K562 (cell line): Measurements from ENCODE around the gene GGNBP2. TPM values are rescaled to one million over a fixed set of nuclear protein-coding genes. Genes with fewer than 3 reads are reported as not detected.

Experiments used
- BHLHE40 ChIP-seq: IDR thresholded peaks from 2 replicates; pipeline ENCODE4 v1.6.1; 2011; ENCODE audit warnings: low read length, improper control_type of control experiment
- BRF1 ChIP-seq: IDR thresholded peaks from 3 replicates; pipeline ENCODE4 v1.6.1; 2011; ENCODE audit warnings: borderline replicate concordance, mild to moderate bottlenecking; ENCODE audit not compliant: insufficient read length; ENCODE audit errors: extremely low read depth
- CBFA2T2 ChIP-seq: fragments of 450-650 bp; conservative IDR thresholded peaks from 2 replicates; pipeline ENCODE4 v1.6.1; 2017; ENCODE audit warnings: mild to moderate bottlenecking
- CTBP1 ChIP-seq: fragments of 450-650 bp; IDR thresholded peaks from 2 replicates; pipeline ENCODE4 v1.6.1; 2016; ENCODE audit warnings: borderline replicate concordance
- FOSL1 ChIP-seq: fragments of 200-800 bp; sonication (Bioruptor generic); conservative IDR thresholded peaks from 2 replicates; pipeline ENCODE4 v1.6.1; 2016; ENCODE audit warnings: missing genetic modification characterization, missing compliant biosample characterization
- MAFG ChIP-seq: fragments of 450-650 bp; conservative IDR thresholded peaks from 2 replicates; pipeline ENCODE4 v1.6.1; 2016; ENCODE audit warnings: missing genetic modification characterization, missing compliant biosample characterization
- MTA3 ChIP-seq: fragments of 450-650 bp; formaldehyde crosslinking; IDR thresholded peaks from 2 replicates; pipeline ENCODE4 v1.6.1; 2017; ENCODE audit warnings: mild to moderate bottlenecking, borderline replicate concordance
- PPARD ChIP-seq: fragments of 250-450 bp; sonication (Bioruptor Pico); IDR thresholded peaks from 2 replicates; pipeline ENCODE4 v1.8.0; 2022; ENCODE audit warnings: inconsistent platforms, mild to moderate bottlenecking, moderate library complexity
- RBFOX2 ChIP-seq: fragments of 200-400 bp; formaldehyde crosslinking; IDR thresholded peaks from 2 replicates; pipeline ENCODE4 v1.6.1; 2017; ENCODE audit warnings: low read depth, mild to moderate bottlenecking, low read length, moderate library complexity
- RHOXF2B ChIP-seq: fragments of 250-450 bp; sonication (Bioruptor Pico); conservative IDR thresholded peaks from 2 replicates; pipeline ENCODE4 v1.5.1; 2021
- SMARCE1 ChIP-seq: fragments of 450-650 bp; IDR thresholded peaks from 2 replicates; pipeline ENCODE4 v1.7.1; 2016; ENCODE audit warnings: mild to moderate bottlenecking
- TCF7L2 ChIP-seq: fragments of 150-350 bp; IDR thresholded peaks from 2 replicates; pipeline ENCODE4 v1.6.1; 2016; ENCODE audit warnings: low read depth, mild to moderate bottlenecking, low read length, moderate library complexity
- ZKSCAN3 ChIP-seq: fragments of 250-450 bp; sonication (Bioruptor Pico); IDR thresholded peaks from 2 replicates; pipeline ENCODE4 v1.4.0; 2020
- ZNF561 ChIP-seq: fragments of 450-650 bp; formaldehyde crosslinking; conservative IDR thresholded peaks from 2 replicates; pipeline ENCODE4 v1.4.0; 2020; ENCODE audit warnings: mild to moderate bottlenecking, moderate library complexity
- ZNF76 ChIP-seq: fragments of 250-450 bp; sonication (Bioruptor Pico); IDR thresholded peaks from 2 replicates; pipeline ENCODE4 v1.4.0; 2020; ENCODE audit warnings: mild to moderate bottlenecking, moderate library complexity, borderline replicate concordance
- polyA plus RNA-seq, 8 experiments: library from polyadenylated mRNA; depleted of rRNA in 4 of 8; stranded (reverse) in 5 of 8; unstranded in 3 of 8; fragments of >200 nt; fragmentation: Nextera tagmentation in 2 of 8; fragmentation: Illumina TruSeq in 1 of 8; extraction: Ambion mirVana in 2 of 8; extraction: Trizol in 1 of 8; gene quantifications; 2 replicates each; pipeline versions ENCODE4 v1.2.1 to v1.2.3, GENCODE V29; 2011 to 2014; ENCODE audit warnings: inconsistent platforms in 1 of 8, missing spikeins in 1 of 8
- total RNA-seq, 7 experiments: library from RNA; depleted of rRNA in 6 of 7; stranded (reverse); fragments of >200 nt in 6 of 7; fragmentation: Illumina TruSeq in 2 of 7; extraction: Trizol in 2 of 7; gene quantifications; 2 replicates each; pipeline versions ENCODE4 v1.2.1 to v1.2.3, GENCODE V29; 2011 to 2021; ENCODE audit warnings: low replicate concordance in 1 of 7
- TF ChIP-seq, protein P1 (sequence below): fragments of 250-450 bp; sonication (Bioruptor Pico); IDR thresholded peaks from 2 replicates; pipeline ENCODE4 v1.4.0; 2020; ENCODE audit warnings: borderline replicate concordance
- TF ChIP-seq, protein P2 (sequence below): fragments of 250-450 bp; sonication (Bioruptor Pico); IDR thresholded peaks from 2 replicates; pipeline ENCODE4 v1.9.0; 2021; ENCODE audit warnings: mild to moderate bottlenecking, inconsistent platforms
- TF ChIP-seq, protein P3 (sequence below): sonication (generic); formaldehyde crosslinking; IDR thresholded peaks from 2 replicates; pipeline ENCODE4 v1.8.1; 2022; ENCODE audit warnings: missing genetic modification reagents
- TF ChIP-seq, protein P4 (sequence below), 2 experiments: fragments of 450-650 bp in 1 of 2; IDR thresholded peaks; 2 replicates each; pipeline ENCODE4 v1.6.1; 2011 to 2017; ENCODE audit warnings: low read depth in 2 of 2, antibody characterized with exemption in 1 of 2, borderline replicate concordance in 1 of 2, low read length in 1 of 2, mild to moderate bottlenecking in 1 of 2, mixed read lengths in 1 of 2; ENCODE audit not compliant: control insufficient read depth in 1 of 2

GGNBP2 gene
- total and polyA plus RNA-seq, 9 of the 15 experiments (the other 6 are each of a cell fraction or from before 2014, with no cell fraction given), result 35.7 to 96.6 (median 64.1) TPM

DNA sequence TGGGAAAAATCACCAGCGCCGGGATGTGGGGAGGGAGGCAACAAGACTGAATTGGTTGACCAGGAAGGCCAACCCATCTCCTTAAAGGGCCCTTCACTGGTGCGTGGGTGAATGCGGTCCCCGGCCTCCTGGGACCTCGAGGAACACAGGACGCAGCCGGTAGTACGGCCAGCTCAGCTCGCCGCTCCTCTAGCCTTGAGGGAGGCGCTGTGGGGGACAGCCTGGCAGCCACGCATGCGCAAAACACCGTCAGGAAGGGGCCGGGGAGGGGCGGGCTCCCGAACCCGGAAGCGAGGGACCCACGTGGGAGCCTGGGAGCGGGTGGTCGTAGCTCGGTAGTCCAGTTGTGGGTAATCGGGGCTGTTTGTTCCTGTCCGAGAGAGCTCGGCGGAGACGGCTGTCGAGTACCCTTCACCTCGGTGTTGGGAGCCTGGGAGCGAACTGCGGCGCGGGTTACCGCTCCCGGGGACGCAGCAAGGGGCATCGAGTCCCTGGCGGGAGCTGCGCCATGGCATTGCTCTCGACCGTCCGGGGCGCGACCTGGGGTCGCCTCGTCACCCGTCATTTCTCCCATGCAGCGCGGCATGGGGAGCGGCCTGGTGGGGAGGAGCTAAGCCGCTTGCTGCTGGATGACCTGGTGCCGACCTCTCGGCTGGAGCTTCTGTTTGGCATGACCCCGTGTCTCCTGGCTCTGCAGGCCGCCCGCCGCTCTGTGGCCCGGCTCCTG, 56.7 kb downstream of the GGNBP2 start, which contains the start of gene MRM1 (continued):
- no peak for TF ChIP-seq MTA3
- no peak for TF ChIP-seq BRF1
- peak; percentile 42; the same call in 1 of the 2 replicates for TF ChIP-seq CTBP1
- TF ChIP-seq FOSL1 (tag), result no peak
- no peak for TF ChIP-seq TCF7L2
- TF ChIP-seq PPARD (CRISPR knock-in tag), result no peak
- no peak for TF ChIP-seq ZKSCAN3 (CRISPR knock-in tag)
- peak; percentile 21 for TF ChIP-seq CBFA2T2
- no peak for TF ChIP-seq ZNF76
- TF ChIP-seq, protein P1, sequence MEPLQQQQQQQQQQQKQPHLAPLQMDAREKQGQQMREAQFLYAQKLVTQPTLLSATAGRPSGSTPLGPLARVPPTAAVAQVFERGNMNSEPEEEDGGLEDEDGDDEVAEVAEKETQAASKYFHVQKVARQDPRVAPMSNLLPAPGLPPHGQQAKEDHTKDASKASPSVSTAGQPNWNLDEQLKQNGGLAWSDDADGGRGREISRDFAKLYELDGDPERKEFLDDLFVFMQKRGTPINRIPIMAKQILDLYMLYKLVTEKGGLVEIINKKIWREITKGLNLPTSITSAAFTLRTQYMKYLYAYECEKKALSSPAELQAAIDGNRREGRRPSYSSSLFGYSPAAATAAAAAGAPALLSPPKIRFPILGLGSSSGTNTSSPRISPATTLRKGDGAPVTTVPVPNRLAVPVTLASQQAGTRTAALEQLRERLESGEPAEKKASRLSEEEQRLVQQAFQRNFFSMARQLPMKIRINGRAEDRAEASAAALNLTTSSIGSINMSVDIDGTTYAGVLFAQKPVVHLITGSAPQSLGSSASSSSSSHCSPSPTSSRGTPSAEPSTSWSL (CRISPR knock-in tag), result no peak
- 0 out of 2 replicates have a peak, but pooled peaks have one; percentile 22 for TF ChIP-seq RHOXF2B
- no peak; the same call in 1 of the 2 replicates for TF ChIP-seq SMARCE1
- TF ChIP-seq RBFOX2, result peak; percentile 90
- TF ChIP-seq, protein P2, sequence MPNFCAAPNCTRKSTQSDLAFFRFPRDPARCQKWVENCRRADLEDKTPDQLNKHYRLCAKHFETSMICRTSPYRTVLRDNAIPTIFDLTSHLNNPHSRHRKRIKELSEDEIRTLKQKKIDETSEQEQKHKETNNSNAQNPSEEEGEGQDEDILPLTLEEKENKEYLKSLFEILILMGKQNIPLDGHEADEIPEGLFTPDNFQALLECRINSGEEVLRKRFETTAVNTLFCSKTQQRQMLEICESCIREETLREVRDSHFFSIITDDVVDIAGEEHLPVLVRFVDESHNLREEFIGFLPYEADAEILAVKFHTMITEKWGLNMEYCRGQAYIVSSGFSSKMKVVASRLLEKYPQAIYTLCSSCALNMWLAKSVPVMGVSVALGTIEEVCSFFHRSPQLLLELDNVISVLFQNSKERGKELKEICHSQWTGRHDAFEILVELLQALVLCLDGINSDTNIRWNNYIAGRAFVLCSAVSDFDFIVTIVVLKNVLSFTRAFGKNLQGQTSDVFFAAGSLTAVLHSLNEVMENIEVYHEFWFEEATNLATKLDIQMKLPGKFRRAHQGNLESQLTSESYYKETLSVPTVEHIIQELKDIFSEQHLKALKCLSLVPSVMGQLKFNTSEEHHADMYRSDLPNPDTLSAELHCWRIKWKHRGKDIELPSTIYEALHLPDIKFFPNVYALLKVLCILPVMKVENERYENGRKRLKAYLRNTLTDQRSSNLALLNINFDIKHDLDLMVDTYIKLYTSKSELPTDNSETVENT (CRISPR knock-in tag), result no peak
- TF ChIP-seq ZNF561, result no peak
- TF ChIP-seq, protein P3, sequence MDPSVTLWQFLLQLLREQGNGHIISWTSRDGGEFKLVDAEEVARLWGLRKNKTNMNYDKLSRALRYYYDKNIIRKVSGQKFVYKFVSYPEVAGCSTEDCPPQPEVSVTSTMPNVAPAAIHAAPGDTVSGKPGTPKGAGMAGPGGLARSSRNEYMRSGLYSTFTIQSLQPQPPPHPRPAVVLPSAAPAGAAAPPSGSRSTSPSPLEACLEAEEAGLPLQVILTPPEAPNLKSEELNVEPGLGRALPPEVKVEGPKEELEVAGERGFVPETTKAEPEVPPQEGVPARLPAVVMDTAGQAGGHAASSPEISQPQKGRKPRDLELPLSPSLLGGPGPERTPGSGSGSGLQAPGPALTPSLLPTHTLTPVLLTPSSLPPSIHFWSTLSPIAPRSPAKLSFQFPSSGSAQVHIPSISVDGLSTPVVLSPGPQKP (CRISPR knock-in tag), result no peak
- TF ChIP-seq, protein P4, sequence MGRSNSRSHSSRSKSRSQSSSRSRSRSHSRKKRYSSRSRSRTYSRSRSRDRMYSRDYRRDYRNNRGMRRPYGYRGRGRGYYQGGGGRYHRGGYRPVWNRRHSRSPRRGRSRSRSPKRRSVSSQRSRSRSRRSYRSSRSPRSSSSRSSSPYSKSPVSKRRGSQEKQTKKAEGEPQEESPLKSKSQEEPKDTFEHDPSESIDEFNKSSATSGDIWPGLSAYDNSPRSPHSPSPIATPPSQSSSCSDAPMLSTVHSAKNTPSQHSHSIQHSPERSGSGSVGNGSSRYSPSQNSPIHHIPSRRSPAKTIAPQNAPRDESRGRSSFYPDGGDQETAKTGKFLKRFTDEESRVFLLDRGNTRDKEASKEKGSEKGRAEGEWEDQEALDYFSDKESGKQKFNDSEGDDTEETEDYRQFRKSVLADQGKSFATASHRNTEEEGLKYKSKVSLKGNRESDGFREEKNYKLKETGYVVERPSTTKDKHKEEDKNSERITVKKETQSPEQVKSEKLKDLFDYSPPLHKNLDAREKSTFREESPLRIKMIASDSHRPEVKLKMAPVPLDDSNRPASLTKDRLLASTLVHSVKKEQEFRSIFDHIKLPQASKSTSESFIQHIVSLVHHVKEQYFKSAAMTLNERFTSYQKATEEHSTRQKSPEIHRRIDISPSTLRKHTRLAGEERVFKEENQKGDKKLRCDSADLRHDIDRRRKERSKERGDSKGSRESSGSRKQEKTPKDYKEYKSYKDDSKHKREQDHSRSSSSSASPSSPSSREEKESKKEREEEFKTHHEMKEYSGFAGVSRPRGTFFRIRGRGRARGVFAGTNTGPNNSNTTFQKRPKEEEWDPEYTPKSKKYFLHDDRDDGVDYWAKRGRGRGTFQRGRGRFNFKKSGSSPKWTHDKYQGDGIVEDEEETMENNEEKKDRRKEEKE (IDR thresholded peaks at IDR 0.05; ENCODE audit: borderline replicate concordance in 1 of 2, control insufficient read depth in 1 of 2, low read depth in 2 of 2, low read length in 1 of 2), result peak in 1 of 2 experiments; percentile 39; a peak in 1 of 4 replicates
- TF ChIP-seq BHLHE40, result no peak
- TF ChIP-seq MAFG (tag), result no peak
